Lung (tissue), 12 donors: ENCODE measurements around the gene MBTPS2. TPM values are rescaled to one million over a fixed set of nuclear protein-coding genes. Genes with fewer than 3 reads are reported as not detected.

Experiments
- ATAC-seq: fragments of 200-7000 bp; cut with Tn5 transposase; one replicate; pipeline ENCODE4 v1.9.1; 2020; ENCODE audit warnings: moderate number of reproducible peaks; ENCODE audit not compliant: insufficient read depth, low FRiP score
- DNase-seq, 3 donors: peaks; one replicate each; pipeline ENCODE4 v3.0.0-alpha.2; 2013 to 2017
- H3K27ac ChIP-seq, 2 donors: one replicate each; pipeline ENCODE4 v1.5.1; 2013; ENCODE audit warnings: mild to moderate bottlenecking in 2 of 2, moderate library complexity in 2 of 2, control low read depth in 1 of 2, inconsistent platforms in 1 of 2, low read depth in 1 of 2, low read length in 1 of 2
- H3K27me3 ChIP-seq, 3 donors: one replicate each; pipeline ENCODE4 v1.5.1; 2013; ENCODE audit warnings: low read length in 2 of 3; ENCODE audit not compliant: control insufficient read depth in 3 of 3, insufficient read depth in 3 of 3
- H3K36me3 ChIP-seq, 4 donors: one replicate each; pipeline ENCODE4 v1.5.1; 2013; ENCODE audit warnings: low read length in 4 of 4, mild to moderate bottlenecking in 1 of 4, moderate library complexity in 1 of 4; ENCODE audit not compliant: control insufficient read depth in 4 of 4, insufficient read depth in 4 of 4
- H3K4me1 ChIP-seq, 5 donors: one replicate each; pipeline ENCODE4 v1.5.1; 2013; ENCODE audit warnings: low read length in 5 of 5, mild to moderate bottlenecking in 2 of 5, moderate library complexity in 1 of 5; ENCODE audit not compliant: control insufficient read depth in 5 of 5, insufficient read depth in 5 of 5
- H3K4me3 ChIP-seq: one replicate; pipeline ENCODE4 v1.5.1; 2013; ENCODE audit warnings: mild to moderate bottlenecking, control low read depth, moderate library complexity
- H3K9ac ChIP-seq, 2 donors: one replicate each; pipeline ENCODE4 v1.5.1; 2013; ENCODE audit warnings: low read length in 2 of 2, control low read depth in 1 of 2; ENCODE audit not compliant: insufficient read depth in 1 of 2
- H3K9me3 ChIP-seq, 4 donors: one replicate each; pipeline ENCODE4 v1.5.1; 2013; ENCODE audit warnings: low read length in 3 of 4, mild to moderate bottlenecking in 1 of 4, moderate library complexity in 1 of 4; ENCODE audit not compliant: control insufficient read depth in 4 of 4, insufficient read depth in 3 of 4
- CTCF ChIP-seq: IDR thresholded peaks from 2 replicates; pipeline ENCODE4 v1.5.1; 2012; ENCODE audit warnings: mild to moderate bottlenecking; ENCODE audit errors: control extremely low read depth, extremely low read depth
- WGBS, 2 donors: extraction: QIAGEN DNeasy Blood & Tissue Kit; methylation state at CpG; one replicate each; pipeline ENCODE4 v1.1.7; 2013; 5-methylcytosine and 5-hydroxymethylcytosine counted together
- polyA plus RNA-seq, 2 donors: library from polyadenylated mRNA; stranded (reverse); fragments of 200-250 nt; gene quantifications; one replicate each; pipeline ENCODE4 v1.2.1, GENCODE V29; 2013
- total RNA-seq, 2 donors: library from RNA; depleted of rRNA in 1 of 2; stranded (reverse); fragments of >200 nt in 1 of 2; gene quantifications; one replicate each; pipeline ENCODE4 v1.2.1, GENCODE V29; 2014 to 2021
- donor health status: control.
- donor health status: control.
- donor health status: Bipolar disorder and iron deficiency.
- donor health status: healthy.
- donor health status: DM: yes; HTN: yes; CAD: no.

MBTPS2 gene
- total and polyA plus RNA-seq, 4 donors: 2.0 to 21.7 (median 10.4) TPM

GRCh38 chrX:21831496-21831895 is 7.9 kb upstream of the MBTPS2 start:
- WGBS, 2 donors: 63 to 72% methylated on average over 2 of the region's 2 CpGs
- Histone ChIP-seq H3K9me3 (no peaks in the 10 kb centered on the region), H3K4me1 (no peaks in the 10 kb centered on the region), H3K4me3 (no peak overlapping the region), H3K36me3 (no peaks in the 10 kb centered on the region), H3K9ac (no peak overlapping the region), H3K27ac (no peak overlapping the region), H3K27me3 (peaks cover 0 to 5% (median 0%) of the 10 kb centered on the region in 3 donors)
- ATAC-seq: no peak
- TF ChIP-seq CTCF: no peak
- no peak for DNase-seq

- H3K9ac ChIP-seq: no peak overlapping the region
- H3K4me3 ChIP-seq: no peak overlapping the region
- H3K27ac ChIP-seq: no peak overlapping the region
- no peak for TF ChIP-seq CTCF
- DNase-seq (peak in 1 of 3 donors; percentile 13), ATAC-seq (no peak)
- H3K27me3 ChIP-seq: peaks cover 0 to 5% (median 0%) of the 10 kb centered on the region in 3 donors
- 71 to 83% methylated on average over 2 of the region's 2 CpGs for WGBS, 2 donors
- H3K4me1 ChIP-seq: peaks cover 0 to 2% (median 0%) of the 10 kb centered on the region in 5 donors
- H3K9me3 ChIP-seq: peaks cover 0 to 3% (median 0%) of the 10 kb centered on the region in 4 donors
- H3K36me3 ChIP-seq: no peaks in the 10 kb centered on the region
These were observed 2.4 kb upstream of the MBTPS2 start for GRCh38 chrX:21837056-21837455.

GRCh38 chrX:21838937-21839333 is 482 bp upstream of the MBTPS2 start:
- Histone ChIP-seq H3K9me3 (peaks cover 0 to 3% (median 0%) of the 10 kb centered on the region in 4 donors), H3K36me3 (no peaks in the 10 kb centered on the region), H3K27me3 (peaks cover 0 to 2% (median 0%) of the 10 kb centered on the region in 3 donors), H3K4me1 (peaks cover 0 to 10% (median 2%) of the 10 kb centered on the region in 5 donors), H3K9ac (peak overlapping the region; percentile 73 to 88), H3K27ac (peak overlapping the region; percentile 85 to 86), H3K4me3 (no peak overlapping the region)
- no peak for TF ChIP-seq CTCF
- DNase-seq (peak in 2 of 3 donors; percentile 61 to 70), ATAC-seq (no peak)
- WGBS, 2 donors: 2 to 29% methylated on average over 4 of the region's 4 CpGs

- H3K9me3 ChIP-seq: peaks cover 0 to 3% (median 0%) of the 10 kb centered on the region in 4 donors
- peak overlapping the region; percentile 21 to 90 for H3K27ac ChIP-seq
- WGBS, 2 donors: 7 to 35% methylated on average over 6 of the region's 6 CpGs
- TF ChIP-seq CTCF: no peak
- H3K27me3 ChIP-seq: peaks cover 0 to 5% (median 0%) of the 10 kb centered on the region in 3 donors
- peaks cover 0 to 10% (median 2%) of the 10 kb centered on the region in 5 donors for H3K4me1 ChIP-seq
- ATAC-seq (no peak), DNase-seq (peak in 2 of 3 donors; percentile 23 to 35)
- H3K36me3 ChIP-seq: peaks cover 0 to 3% (median 0%) of the 10 kb centered on the region in 4 donors
- H3K9ac ChIP-seq: peak overlapping the region; percentile 73 to 88
- peak overlapping the region; percentile 72 for H3K4me3 ChIP-seq
These were observed 752 bp downstream of the MBTPS2 start for GRCh38 chrX:21840193-21840545.
